SK-N-SH treated with all-trans-retinoic acid at 6 μM for 48 hours (cell line): ENCODE data around the gene LGALS1.

Experiments used
- ATAC-seq: fragments of 200-7000 bp; cut with Tn5 transposase; 3 replicates; pipeline ENCODE4 v1.9.1; 2020; ENCODE audit warnings: mild to moderate bottlenecking, moderate library complexity
- ARNTL ChIP-seq: fragments of 450-650 bp; formaldehyde crosslinking; IDR thresholded peaks from 2 replicates; pipeline ENCODE4 v1.5.0; 2020; ENCODE audit warnings: low read depth, mild to moderate bottlenecking, moderate library complexity, borderline replicate concordance
- BACH2 ChIP-seq: fragments of 250-450 bp; sonication (Bioruptor Pico); IDR thresholded peaks from 2 replicates; pipeline ENCODE4 v1.9.0; 2021; ENCODE audit warnings: mild to moderate bottlenecking, borderline replicate concordance
- CREB5 ChIP-seq: fragments of 250-450 bp; sonication (Bioruptor Pico); IDR thresholded peaks from 2 replicates; pipeline ENCODE4 v1.5.1; 2020; ENCODE audit warnings: low read depth, mild to moderate bottlenecking, moderate library complexity
- CSDC2 ChIP-seq: fragments of 250-450 bp; sonication (Bioruptor Pico); IDR thresholded peaks from 2 replicates; pipeline ENCODE4 v1.5.0; 2020; ENCODE audit warnings: mild to moderate bottlenecking, moderate library complexity
- CSRNP3 ChIP-seq: fragments of 250-450 bp; sonication (Bioruptor Pico); IDR thresholded peaks from 2 replicates; pipeline ENCODE4 v1.5.1; 2021; ENCODE audit warnings: mild to moderate bottlenecking, moderate library complexity
- ESRRG ChIP-seq: fragments of 250-450 bp; sonication (Bioruptor Pico); IDR thresholded peaks from 2 replicates; pipeline ENCODE4 v1.6.1; 2021; ENCODE audit warnings: mild to moderate bottlenecking
- GLIS3 ChIP-seq: fragments of 250-450 bp; sonication (Bioruptor Pico); IDR thresholded peaks from 2 replicates; pipeline ENCODE4 v1.5.0; 2020; ENCODE audit warnings: mild to moderate bottlenecking, moderate library complexity
- ISL1 ChIP-seq: fragments of 250-450 bp; sonication (Bioruptor Pico); IDR thresholded peaks from 2 replicates; pipeline ENCODE4 v2.1.2; 2022; ENCODE audit warnings: mild to moderate bottlenecking, moderate library complexity
- OSR1 ChIP-seq: fragments of 250-450 bp; sonication (Bioruptor Pico); IDR thresholded peaks from 2 replicates; pipeline ENCODE4 v1.8.0; 2022; ENCODE audit warnings: moderate library complexity, mild to moderate bottlenecking, inconsistent platforms
- PATZ1 ChIP-seq: fragments of 250-450 bp; sonication (Bioruptor Pico); IDR thresholded peaks from 2 replicates; pipeline ENCODE4 v1.8.0; 2020; ENCODE audit warnings: mild to moderate bottlenecking, moderate library complexity, borderline replicate concordance
- PPARA ChIP-seq: fragments of 250-450 bp; sonication (Bioruptor Pico); IDR thresholded peaks from 2 replicates; pipeline ENCODE4 v1.5.0; 2020; ENCODE audit warnings: mild to moderate bottlenecking, borderline replicate concordance
- RARB ChIP-seq: fragments of 250-450 bp; sonication (Bioruptor Pico); IDR thresholded peaks from 2 replicates; pipeline ENCODE4 v1.8.0; 2021; ENCODE audit warnings: mild to moderate bottlenecking, moderate library complexity
- SNAI2 ChIP-seq: fragments of 250-450 bp; sonication (Bioruptor Pico); IDR thresholded peaks from 2 replicates; pipeline ENCODE4 v1.5.0; 2020; ENCODE audit warnings: mild to moderate bottlenecking, moderate library complexity
- TCF4 ChIP-seq: fragments of 250-450 bp; sonication (Bioruptor Pico); IDR thresholded peaks from 2 replicates; pipeline ENCODE4 v1.8.0; 2021; ENCODE audit warnings: mild to moderate bottlenecking, moderate library complexity, borderline replicate concordance
- TOX ChIP-seq: fragments of 250-450 bp; sonication (Bioruptor Pico); IDR thresholded peaks from 2 replicates; pipeline ENCODE4 v1.8.0; 2021; ENCODE audit warnings: mild to moderate bottlenecking, moderate library complexity, borderline replicate concordance
- ZC3H10 ChIP-seq: fragments of 250-450 bp; sonication (Bioruptor Pico); IDR thresholded peaks from 2 replicates; pipeline ENCODE4 v1.5.1; 2021; ENCODE audit warnings: mild to moderate bottlenecking, moderate library complexity
- ZFP3 ChIP-seq: fragments of 250-450 bp; sonication (Bioruptor Pico); IDR thresholded peaks from 2 replicates; pipeline ENCODE4 v1.5.0; 2020; ENCODE audit warnings: mild to moderate bottlenecking, moderate library complexity
- ZFP30 ChIP-seq: fragments of 450-650 bp; formaldehyde crosslinking; IDR thresholded peaks from 2 replicates; pipeline ENCODE4 v1.5.0; 2022; ENCODE audit warnings: mild to moderate bottlenecking, moderate library complexity
- ZNF565 ChIP-seq: fragments of 450-650 bp; formaldehyde crosslinking; conservative IDR thresholded peaks from 2 replicates; pipeline ENCODE4 v1.5.0; 2020; ENCODE audit warnings: low read depth, mild to moderate bottlenecking, moderate library complexity
- ZNF70 ChIP-seq: fragments of 450-650 bp; formaldehyde crosslinking; IDR thresholded peaks from 2 replicates; pipeline ENCODE4 v1.5.0; 2020; ENCODE audit warnings: mild to moderate bottlenecking, moderate library complexity
- ZNF8 ChIP-seq: fragments of 450-650 bp; formaldehyde crosslinking; IDR thresholded peaks from 2 replicates; pipeline ENCODE4 v1.5.0; 2020; ENCODE audit warnings: mild to moderate bottlenecking, moderate library complexity
- TF ChIP-seq, protein P1 (sequence below): fragments of 250-450 bp; sonication (Bioruptor Pico); IDR thresholded peaks from 2 replicates; pipeline ENCODE4 v1.8.0; 2021; ENCODE audit warnings: low read depth, mild to moderate bottlenecking, moderate library complexity, borderline replicate concordance
- TF ChIP-seq, protein P2 (sequence below): fragments of 250-450 bp; sonication (Bioruptor Pico); IDR thresholded peaks from 2 replicates; pipeline ENCODE4 v1.5.0; 2020; ENCODE audit warnings: mild to moderate bottlenecking, moderate library complexity

Gene LGALS1

GRCh38 chr22:37633625-37634416, 41.6 kb upstream of the LGALS1 start:
- TF ChIP-seq ZC3H10 (CRISPR knock-in tag) = no peak
- no peak for TF ChIP-seq TOX (CRISPR knock-in tag)
- TF ChIP-seq ZNF8 = peak; percentile 70; the same call in 1 of the 2 replicates
- TF ChIP-seq, protein P1, sequence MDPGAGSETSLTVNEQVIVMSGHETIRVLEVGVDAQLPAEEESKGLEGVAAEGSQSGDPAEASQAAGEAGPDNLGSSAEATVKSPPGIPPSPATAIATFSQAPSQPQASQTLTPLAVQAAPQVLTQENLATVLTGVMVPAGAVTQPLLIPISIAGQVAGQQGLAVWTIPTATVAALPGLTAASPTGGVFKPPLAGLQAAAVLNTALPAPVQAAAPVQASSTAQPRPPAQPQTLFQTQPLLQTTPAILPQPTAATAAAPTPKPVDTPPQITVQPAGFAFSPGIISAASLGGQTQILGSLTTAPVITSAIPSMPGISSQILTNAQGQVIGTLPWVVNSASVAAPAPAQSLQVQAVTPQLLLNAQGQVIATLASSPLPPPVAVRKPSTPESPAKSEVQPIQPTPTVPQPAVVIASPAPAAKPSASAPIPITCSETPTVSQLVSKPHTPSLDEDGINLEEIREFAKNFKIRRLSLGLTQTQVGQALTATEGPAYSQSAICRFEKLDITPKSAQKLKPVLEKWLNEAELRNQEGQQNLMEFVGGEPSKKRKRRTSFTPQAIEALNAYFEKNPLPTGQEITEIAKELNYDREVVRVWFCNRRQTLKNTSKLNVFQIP (CRISPR knock-in tag) = 0 out of 2 replicates have a peak, but pooled peaks have one; percentile 23
- TF ChIP-seq ISL1 = no peak
- no peak for TF ChIP-seq BACH2 (CRISPR knock-in tag)
- TF ChIP-seq, protein P2, sequence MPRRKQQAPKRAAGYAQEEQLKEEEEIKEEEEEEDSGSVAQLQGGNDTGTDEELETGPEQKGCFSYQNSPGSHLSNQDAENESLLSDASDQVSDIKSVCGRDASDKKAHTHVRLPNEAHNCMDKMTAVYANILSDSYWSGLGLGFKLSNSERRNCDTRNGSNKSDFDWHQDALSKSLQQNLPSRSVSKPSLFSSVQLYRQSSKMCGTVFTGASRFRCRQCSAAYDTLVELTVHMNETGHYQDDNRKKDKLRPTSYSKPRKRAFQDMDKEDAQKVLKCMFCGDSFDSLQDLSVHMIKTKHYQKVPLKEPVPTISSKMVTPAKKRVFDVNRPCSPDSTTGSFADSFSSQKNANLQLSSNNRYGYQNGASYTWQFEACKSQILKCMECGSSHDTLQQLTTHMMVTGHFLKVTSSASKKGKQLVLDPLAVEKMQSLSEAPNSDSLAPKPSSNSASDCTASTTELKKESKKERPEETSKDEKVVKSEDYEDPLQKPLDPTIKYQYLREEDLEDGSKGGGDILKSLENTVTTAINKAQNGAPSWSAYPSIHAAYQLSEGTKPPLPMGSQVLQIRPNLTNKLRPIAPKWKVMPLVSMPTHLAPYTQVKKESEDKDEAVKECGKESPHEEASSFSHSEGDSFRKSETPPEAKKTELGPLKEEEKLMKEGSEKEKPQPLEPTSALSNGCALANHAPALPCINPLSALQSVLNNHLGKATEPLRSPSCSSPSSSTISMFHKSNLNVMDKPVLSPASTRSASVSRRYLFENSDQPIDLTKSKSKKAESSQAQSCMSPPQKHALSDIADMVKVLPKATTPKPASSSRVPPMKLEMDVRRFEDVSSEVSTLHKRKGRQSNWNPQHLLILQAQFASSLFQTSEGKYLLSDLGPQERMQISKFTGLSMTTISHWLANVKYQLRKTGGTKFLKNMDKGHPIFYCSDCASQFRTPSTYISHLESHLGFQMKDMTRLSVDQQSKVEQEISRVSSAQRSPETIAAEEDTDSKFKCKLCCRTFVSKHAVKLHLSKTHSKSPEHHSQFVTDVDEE (CRISPR knock-in tag) = peak; percentile 22; the same call in 1 of the 2 replicates
- no peak for TF ChIP-seq CSRNP3 (CRISPR knock-in tag)
- no peak for TF ChIP-seq ESRRG (CRISPR knock-in tag)
- no peak for TF ChIP-seq OSR1
- TF ChIP-seq CREB5 = no peak
- peak; percentile 29; the same call in 1 of the 2 replicates for TF ChIP-seq TCF4 (CRISPR knock-in tag)
- TF ChIP-seq CSDC2 (CRISPR knock-in tag) = no peak
- TF ChIP-seq RARB (CRISPR knock-in tag) = no peak
- no peak for TF ChIP-seq ZNF70
- 0 out of 2 replicates have a peak, but pooled peaks have one; percentile 24 for TF ChIP-seq GLIS3 (CRISPR knock-in tag)
- TF ChIP-seq ARNTL = no peak
- TF ChIP-seq PPARA (CRISPR knock-in tag) = no peak
- no peak for TF ChIP-seq ZFP30 (CRISPR knock-in tag)
- peak; percentile 57; the same call in 1 of the 2 replicates for TF ChIP-seq PATZ1 (CRISPR knock-in tag)
- TF ChIP-seq SNAI2 (CRISPR knock-in tag) = no peak
- no peak for TF ChIP-seq ZNF565 (CRISPR knock-in tag)
- no peak for TF ChIP-seq ZFP3 (CRISPR knock-in tag)
- ATAC-seq = peak; percentile 73

DNA sequence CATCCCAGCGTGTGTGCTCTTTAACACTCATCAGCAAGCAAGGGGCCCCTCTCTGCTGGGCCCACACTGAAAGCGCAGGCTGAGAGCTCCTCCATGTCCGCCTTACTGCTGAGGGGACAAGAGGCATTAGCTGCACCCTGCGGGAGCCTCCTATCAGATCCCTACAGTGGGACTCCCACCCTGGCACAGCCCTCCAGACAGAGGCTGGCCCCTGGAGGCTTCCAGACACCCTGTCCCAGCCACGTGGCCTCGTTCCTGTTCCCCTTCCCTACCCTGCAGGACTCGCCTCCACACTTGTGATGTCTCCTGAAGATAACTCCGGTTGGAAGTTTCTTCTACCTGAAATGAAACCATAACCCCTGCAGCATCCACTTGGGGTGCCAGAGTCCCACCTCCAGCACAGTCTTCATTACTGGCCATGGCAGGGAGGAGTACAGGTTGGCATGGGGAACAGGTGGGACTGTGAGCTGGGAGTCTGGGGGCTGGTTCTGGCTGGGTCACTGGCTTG, 41.0 kb upstream of the LGALS1 start:
- ATAC-seq = peak; percentile 12

More for the DNA sequence above, 41.0 kb upstream of the LGALS1 start:
- no peak for TF ChIP-seq ZNF70
